HL-60/S4 (cell line): ENCODE data around the gene ITGB2.
"Not testable (repeated sequence)": the region's sequence is repeated elsewhere in the genome, so short reads cannot be mapped to it uniquely, and the experiment has no call there.

Experiments used
- in situ Hi-C: fragments of 300-500 bp; cut with MboI; formaldehyde crosslinking; loops from 2 replicates; pipeline ENCODE4 v1.14.3; 2022; ENCODE audit warnings: low sequenced_read_pairs

Gene ITGB2

GRCh38 chr21:44913425-44914175 lies 7.1 kb downstream of the ITGB2 start:
- in situ Hi-C loops: no loop called here

DNA sequence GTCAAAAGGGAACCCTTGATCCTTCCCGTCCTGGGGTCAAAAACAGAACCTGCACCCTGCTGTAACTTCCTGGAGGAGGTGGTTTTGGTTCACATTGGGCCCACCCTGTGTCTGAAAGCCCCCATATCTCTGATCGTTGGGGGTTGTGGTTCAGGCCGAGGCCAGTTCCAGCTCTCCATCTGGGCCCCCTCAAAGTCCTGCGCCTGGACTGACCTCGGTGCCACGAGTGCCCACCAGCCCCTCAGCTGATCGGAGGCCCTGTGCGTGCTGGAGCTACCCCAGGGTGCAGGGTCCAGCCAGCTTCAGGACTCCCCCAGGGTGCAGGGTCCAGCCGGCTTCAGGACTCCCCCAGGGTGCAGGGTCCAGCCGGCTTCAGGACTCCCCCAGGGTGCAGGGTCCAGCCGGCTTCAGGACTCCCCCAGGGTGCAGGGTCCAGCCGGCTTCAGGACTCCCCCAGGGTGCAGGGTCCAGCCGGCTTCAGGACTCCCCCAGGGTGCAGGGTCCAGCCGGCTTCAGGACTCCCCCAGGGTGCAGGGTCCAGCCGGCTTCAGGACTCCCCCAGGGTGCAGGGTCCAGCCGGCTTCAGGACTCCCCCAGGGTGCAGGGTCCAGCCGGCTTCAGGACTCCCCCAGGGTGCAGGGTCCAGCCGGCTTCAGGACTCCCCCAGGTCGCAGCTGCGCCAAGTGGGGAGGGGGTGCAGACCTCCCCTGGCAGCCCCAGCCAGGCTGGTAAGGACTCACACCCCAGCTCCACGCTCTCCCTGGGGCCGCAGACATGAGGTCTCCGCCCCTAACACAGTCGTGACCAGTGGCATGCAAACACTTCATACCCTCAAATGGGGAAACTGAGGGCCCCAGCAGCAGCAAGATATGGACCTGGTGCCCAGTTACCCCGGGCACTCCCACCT lies 7.9 kb downstream of the ITGB2 start:
- in situ Hi-C loops: not testable (repeated sequence)

DNA sequence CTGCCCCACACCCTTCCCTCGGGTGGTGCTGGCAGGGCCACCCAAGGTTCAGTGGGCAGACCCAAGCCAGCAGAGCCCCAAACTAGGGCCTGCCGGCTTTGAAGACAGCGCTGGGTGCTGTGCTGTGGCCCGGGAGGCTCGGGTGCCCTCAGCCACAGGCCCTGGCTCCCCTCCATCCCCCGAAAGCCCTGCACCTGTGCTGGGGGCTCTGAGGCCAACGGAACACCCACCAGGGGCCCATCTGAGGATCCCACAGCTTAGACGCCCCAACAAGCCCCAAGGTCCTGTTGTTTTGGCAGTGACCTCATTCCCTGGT lies 8.6 kb downstream of the ITGB2 start:
- in situ Hi-C loops: no loop called here

GRCh38 chr21:44911384-44912157 lies 9.1 kb downstream of the ITGB2 start:
- in situ Hi-C loops: no loop called here

DNA sequence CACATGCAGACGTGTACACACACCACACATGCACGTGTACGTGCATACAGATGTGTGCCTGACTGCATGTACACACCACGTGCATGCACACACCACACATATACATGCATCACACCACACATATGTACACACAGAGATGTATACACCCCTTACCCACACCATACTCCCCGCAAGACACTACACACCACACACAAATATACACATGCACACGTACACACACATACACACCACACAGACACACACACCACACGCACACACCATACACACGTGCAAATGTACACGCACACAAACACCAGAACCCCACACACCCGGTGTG lies 9.7 kb downstream of the ITGB2 start:
- in situ Hi-C loops: no loop called here

DNA sequence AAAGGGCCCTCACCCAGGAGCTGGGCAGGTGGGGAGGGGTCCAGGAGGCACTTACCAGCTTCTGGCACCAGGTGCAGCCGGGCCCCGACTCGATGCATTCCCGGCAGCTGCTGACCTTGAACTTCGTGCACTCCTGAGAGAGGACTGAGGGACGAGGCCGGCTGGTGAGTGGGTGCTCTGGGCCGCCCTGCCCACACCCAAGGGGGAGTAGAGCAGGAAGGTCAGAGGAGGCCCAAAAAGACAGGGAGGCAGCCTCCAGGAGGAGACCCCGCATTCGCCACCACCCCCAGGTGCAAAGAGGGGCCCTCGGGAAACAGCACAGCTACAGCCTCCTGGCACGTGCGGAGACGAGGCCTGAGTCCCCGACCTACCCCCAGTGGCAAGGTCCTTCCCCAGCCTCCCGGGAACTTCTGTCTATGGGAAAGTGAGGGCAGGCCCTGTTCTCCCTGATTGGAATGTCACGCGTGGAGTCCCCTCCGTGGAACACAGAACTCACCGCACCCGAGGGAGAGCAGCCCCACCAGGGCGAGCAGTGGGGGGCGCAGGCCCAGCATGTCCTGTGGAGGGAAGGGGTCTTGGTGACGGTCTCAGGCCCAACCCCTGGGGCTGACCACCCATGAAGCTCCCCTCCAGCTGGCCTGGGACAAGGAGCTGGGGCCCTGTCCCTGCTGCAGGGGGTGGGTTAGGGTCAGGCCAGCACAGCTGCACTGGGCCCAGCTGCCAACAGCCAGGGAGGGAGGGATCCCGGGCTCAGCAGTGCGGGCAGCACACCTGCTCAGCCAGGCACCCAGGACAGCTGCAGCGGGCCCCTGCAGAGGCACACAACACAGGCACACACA lies 10.3 kb downstream of the ITGB2 start:
- in situ Hi-C loops: no loop called here

- in situ Hi-C loops: no loop called here
Observed at GRCh38 chr21:44909719-44910118, 11.0 kb downstream of the ITGB2 start.

- in situ Hi-C loops: no loop called here
Observed at GRCh38 chr21:44908908-44909307, 11.8 kb downstream of the ITGB2 start.

DNA sequence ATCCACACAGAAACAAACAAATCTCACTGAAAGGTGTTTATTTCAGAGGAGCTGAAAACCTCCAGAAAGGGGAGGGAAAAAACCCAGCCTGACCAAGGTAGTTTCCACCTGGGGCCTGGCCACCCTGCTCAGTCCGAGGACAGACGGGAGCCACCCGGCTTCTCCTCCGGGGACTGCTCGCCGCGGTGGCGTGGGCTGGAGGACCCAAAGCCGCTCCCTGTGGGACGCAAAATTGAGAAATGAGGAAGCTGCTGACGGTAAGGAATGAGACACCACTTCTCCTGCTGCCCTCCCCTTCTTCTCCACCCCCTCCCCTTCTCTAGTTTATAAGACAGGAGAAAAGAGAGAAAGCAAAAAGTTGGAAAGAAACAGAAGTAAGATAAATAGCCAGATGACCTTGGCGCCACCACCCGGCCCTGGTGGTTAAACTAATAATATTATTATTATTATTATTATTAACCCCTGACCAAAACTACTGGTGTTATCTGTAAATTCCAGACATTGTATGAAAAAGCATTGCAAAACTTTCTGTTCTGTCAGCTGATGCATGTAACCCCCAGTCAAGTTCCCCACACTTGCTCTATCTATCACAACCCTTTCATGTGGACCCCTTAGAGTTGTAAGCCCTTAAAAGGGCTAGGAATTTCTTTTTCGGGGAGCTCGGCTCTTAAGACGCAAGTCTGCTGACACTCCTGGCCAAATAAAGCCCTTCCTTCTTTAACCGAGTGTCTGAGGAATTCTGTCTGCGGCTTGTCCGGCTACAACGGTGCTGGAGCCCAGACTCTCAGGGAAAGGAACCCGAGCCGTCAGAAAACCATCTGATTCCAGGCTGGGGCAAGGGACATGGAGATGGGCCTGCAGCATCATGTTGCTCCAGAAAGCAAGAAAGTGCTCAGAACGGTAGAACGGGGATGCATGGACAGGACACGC lies 12.5 kb downstream of the ITGB2 start:
- in situ Hi-C loops: no loop called here

- in situ Hi-C loops: no loop called here
Observed at GRCh38 chr21:44907225-44907965, 13.3 kb downstream of the ITGB2 start.

GRCh38 chr21:44905728-44906090 lies 15.0 kb downstream of the ITGB2 start:
- in situ Hi-C loops: no loop called here

DNA sequence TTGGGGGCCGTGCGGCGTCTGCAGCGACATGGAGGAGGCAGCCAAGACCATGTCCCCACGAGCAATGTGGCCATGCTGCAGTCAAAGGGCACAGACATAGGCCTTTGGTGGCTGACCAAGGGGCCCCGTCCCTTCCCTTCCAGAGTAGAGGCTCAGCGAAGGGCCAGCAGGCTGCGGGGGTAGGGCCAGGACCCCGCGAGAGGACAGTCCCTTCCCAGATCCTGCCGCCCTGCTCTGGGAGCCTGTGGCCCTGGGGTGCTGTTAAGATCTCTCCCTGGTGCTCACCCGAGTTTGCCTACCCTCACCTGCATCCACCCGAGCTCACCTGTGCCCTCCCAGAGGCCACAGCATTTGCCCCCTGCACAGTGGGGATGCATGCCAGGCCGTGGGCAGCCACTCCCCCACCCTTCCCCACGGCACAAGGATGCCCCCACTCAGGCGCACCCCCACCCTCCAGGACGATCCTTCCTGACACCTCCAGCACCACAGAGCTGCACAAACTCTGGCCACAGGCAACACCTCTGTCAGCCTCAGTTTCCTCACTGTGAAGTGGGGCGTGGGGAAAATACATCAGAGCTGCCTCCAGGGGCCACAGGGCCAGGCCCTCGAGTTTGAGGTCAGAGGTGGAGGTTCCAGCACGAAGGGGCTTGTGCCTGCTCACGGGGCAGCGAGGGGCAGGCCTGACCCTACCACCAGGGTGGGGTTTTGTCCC lies 15.5 kb downstream of the ITGB2 start:
- in situ Hi-C loops: no loop called here

DNA sequence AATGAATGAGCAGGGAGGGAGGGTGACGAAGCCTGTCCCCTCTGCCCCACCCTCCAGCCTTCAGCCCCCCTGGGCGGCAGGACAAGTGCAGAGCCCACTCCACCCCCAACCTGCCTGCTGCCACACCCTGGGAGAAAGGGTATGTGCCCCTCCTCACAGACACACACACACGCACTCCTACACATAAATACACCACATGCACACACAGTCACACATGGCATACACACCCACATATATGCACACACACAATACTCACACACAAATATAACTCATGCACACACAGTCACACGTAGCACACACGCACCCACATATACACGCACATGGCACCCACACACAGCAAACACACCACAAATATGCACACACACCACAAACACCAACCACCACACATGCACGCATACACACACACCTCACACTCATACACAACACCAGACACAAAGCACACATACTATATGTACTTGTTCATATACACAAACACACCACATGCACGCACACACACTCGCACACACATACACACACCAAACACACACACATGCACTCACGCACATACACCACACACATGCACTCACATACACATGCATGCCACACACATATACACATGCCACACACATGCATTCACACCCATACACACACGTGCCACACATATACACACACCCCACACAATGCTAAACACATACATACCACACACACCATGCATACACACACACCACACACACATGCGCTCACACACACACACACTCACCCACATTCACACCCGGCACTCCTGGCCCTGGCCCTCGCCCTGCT lies 16.4 kb downstream of the ITGB2 start:
- in situ Hi-C loops: no loop called here

- in situ Hi-C loops: no loop called here
Observed at GRCh38 chr21:44903689-44904088, 17.0 kb downstream of the ITGB2 start.

GRCh38 chr21:44903050-44903685 lies 17.5 kb downstream of the ITGB2 start:
- in situ Hi-C loops: no loop called here

GRCh38 chr21:44902268-44903049 lies 18.2 kb downstream of the ITGB2 start:
- in situ Hi-C loops: no loop called here
